LNCaP clone FGC (cell line): ENCODE measurements around the gene GHRHR.

Experiments used
- DNase-seq: peaks from one replicate; pipeline ENCODE4 v3.0.0-alpha.2; 2011; ENCODE audit warnings: low read depth
- H3K4me3 ChIP-seq: 2 replicates; pipeline ENCODE4 v1.5.1; 2011; ENCODE audit warnings: mild to moderate bottlenecking, low read depth, low read length, control low read depth
- TF ChIP-seq, protein P1 (sequence below): IDR thresholded peaks from 2 replicates; pipeline ENCODE4 v1.5.1; 2012; ENCODE audit warnings: mild to moderate bottlenecking; ENCODE audit not compliant: control insufficient read depth, insufficient read depth; ENCODE audit errors: extremely low read depth

GHRHR gene

GRCh38 chr7:31007634-31008033, 43.9 kb downstream of the GHRHR start:
- TF ChIP-seq, protein P1, sequence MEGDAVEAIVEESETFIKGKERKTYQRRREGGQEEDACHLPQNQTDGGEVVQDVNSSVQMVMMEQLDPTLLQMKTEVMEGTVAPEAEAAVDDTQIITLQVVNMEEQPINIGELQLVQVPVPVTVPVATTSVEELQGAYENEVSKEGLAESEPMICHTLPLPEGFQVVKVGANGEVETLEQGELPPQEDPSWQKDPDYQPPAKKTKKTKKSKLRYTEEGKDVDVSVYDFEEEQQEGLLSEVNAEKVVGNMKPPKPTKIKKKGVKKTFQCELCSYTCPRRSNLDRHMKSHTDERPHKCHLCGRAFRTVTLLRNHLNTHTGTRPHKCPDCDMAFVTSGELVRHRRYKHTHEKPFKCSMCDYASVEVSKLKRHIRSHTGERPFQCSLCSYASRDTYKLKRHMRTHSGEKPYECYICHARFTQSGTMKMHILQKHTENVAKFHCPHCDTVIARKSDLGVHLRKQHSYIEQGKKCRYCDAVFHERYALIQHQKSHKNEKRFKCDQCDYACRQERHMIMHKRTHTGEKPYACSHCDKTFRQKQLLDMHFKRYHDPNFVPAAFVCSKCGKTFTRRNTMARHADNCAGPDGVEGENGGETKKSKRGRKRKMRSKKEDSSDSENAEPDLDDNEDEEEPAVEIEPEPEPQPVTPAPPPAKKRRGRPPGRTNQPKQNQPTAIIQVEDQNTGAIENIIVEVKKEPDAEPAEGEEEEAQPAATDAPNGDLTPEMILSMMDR, result no peak
- no peak overlapping the region for H3K4me3 ChIP-seq
- no peak for DNase-seq

DNA sequence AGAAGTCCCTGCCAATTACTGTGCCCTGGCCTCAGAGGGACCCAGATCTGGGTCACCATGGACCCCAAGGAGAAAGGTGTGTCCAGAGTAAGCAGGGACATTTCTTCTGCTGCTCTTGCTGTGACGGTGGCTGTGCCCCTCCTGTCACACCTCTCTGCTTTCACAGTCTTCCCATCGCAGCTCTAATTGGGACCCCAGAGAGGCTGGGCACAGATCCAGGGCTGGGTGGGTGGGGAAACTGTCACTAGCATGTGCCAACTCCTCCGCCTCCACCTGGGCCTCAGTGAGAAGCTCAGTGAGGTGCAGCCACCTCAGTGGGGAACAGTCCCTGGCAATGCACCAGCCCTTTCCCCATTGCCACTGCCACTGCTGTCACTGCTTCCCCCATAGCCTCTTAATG, 51.1 kb downstream of the GHRHR start:
- no peak for DNase-seq
- H3K4me3 ChIP-seq, result no peak overlapping the region
- TF ChIP-seq, protein P1, result no peak

DNA sequence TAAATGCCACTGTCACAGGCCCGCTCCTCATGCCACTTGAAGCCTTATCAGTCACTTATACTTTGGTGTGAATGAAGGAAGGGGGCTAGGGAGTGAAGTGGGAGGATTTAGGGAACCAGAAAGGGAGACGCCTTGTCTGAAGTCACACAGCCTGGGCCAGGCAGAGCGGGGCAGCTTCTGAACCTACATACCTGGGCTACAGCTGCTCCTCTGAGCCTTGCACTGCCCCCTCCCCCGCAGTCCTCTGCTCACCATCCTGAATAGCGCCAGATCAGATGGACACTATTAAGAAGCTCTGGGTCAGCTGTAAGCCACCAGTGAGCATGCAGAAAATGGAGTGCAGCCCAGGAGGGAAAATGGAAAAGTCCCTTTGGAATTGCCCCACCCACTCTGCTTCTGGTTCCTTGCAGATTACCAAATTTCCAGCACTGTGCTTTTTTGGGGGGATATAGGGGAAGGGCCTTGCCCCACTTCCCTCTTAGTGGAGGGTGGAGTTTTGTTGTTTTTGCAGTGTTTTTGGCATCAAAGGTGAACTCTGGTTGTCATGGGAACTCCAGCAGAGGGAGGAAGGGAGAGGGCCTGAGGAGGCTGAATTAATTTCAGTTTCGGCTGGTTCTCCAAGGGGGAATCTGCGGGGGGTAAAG, 53.4 kb downstream of the GHRHR start:
- H3K4me3 ChIP-seq, result no peak overlapping the region
- DNase-seq, result no peak
- TF ChIP-seq, protein P1, result no peak

DNA sequence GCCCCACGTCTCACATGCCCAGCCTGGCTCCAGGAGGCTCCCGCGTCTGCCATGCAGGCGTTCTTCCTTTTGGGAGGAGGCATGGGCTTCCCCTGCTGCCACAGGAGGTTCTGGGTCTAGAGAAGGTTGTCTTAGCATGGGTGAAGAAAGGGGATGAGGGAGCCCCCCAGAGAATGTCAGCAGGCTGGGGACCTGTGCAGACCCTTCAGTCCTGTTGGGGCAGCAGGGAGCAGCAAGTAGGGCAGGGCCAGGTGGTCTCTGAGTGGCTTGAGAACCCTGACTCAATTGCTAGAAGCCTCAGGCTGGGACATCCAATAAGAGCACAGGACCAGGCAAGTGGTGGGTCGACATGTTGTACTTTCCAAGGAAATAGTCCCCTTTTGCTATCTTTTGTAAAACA, 54.0 kb downstream of the GHRHR start:
- TF ChIP-seq, protein P1, result no peak
- no peak for DNase-seq
- H3K4me3 ChIP-seq, result no peak overlapping the region

DNA sequence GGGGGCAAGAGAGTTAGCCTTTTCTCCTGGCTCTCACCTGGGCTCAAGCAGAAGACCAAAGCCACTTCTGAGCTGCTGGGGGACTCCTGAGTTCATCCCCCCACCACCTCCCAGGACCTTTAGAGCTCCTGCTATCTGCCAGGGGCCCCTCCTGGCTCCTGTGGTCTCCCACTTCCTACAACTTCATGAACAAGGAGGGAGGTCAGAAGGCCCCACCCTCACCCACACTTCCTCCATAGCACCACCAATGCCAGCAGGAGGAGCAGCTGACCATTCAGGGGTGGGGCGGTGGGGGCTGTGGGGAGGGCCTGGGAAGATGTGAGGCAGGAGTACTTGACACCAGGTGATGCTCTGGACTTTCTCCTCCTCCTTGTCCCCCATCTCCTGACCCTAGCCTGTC, 55.8 kb downstream of the GHRHR start:
- no peak overlapping the region for H3K4me3 ChIP-seq
- TF ChIP-seq, protein P1, result no peak
- DNase-seq, result no peak

DNA sequence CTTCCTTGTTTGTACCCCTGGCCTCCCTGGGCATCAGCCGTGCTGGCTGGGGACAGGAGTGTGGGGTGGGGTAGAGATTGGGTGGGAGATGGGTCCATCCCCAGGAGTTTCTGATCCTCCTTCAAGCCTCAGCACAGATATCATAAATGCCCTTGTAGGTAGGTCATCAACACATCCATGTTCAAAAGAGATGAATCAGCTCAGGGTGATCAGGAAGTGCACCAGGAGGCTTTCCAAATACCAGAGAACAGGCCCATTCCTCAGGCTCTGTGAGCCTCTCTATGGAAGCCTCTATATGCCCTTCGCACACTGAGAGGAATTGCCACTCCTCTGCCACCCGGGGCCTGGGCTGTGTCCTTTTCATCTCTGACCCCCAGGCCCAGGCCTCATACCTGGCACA, 56.4 kb downstream of the GHRHR start:
- no peak for DNase-seq
- TF ChIP-seq, protein P1, result no peak
- H3K4me3 ChIP-seq, result no peak overlapping the region

DNA sequence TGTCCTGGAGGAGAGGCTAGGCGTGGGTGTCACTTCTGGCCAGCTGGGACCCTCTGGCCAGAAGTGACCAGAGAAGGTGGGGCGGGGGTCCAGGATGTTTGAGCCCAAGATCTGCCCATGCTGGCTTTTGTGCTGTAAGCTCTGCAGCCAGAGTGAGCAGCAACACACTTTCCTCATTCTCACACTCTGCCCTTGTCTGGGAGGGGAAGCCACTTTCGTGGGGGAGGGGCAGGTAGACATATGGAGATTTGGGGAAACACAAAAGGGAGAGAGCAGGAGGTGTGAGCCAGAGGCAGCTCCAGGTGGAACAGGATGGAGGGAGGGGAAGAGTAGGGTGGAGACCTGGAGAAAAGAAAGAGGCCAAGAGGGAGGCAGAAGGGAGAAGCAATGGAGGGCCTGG, 56.9 kb downstream of the GHRHR start:
- TF ChIP-seq, protein P1, result no peak
- no peak overlapping the region for H3K4me3 ChIP-seq
- no peak for DNase-seq
